Esophagus squamous epithelium (tissue), 5 donors: Measurements from ENCODE around the gene SPNS1. TPM values are rescaled to one million over a fixed set of nuclear protein-coding genes. Genes with fewer than 3 reads are reported as not detected.

ENCODE experiments used
- DNase-seq: peaks from one replicate; lab custom pipeline; 2025; lab: John Stamatoyannopoulos, UW
- H3K27ac ChIP-seq, 4 donors: fragments of 200-600 bp; sonication (generic); one replicate each; pipeline ENCODE4 v1.5.1; 2016 to 2019; ENCODE audit warnings: mild to moderate bottlenecking in 1 of 4
- H3K27me3 ChIP-seq, 4 donors: fragments of 200-600 bp; sonication (generic); 1 replicate in 3 of 4; 2 replicates in 1 of 4; pipeline versions ENCODE4 v1.5.1 to v1.6.0; 2017 to 2021; ENCODE audit warnings: antibody characterized with exemption in 1 of 4
- H3K36me3 ChIP-seq, 3 donors: fragments of 200-600 bp; sonication (generic); one replicate each; pipeline ENCODE4 v1.5.1; 2016 to 2019
- H3K4me1 ChIP-seq, 3 donors: fragments of 200-600 bp; sonication (generic); one replicate each; pipeline ENCODE4 v1.5.1; 2017 to 2019
- H3K4me3 ChIP-seq, 4 donors: fragments of 200-600 bp; sonication (generic); 1 replicate in 3 of 4; 2 replicates in 1 of 4; pipeline ENCODE4 v1.5.1; 2016 to 2019; ENCODE audit warnings: mild to moderate bottlenecking in 2 of 4, moderate library complexity in 1 of 4
- H3K9me3 ChIP-seq, 3 donors: fragments of 200-600 bp; sonication (generic); one replicate each; pipeline ENCODE4 v1.5.1; 2016 to 2019
- CTCF ChIP-seq, 6 experiments: fragments of 450-650 bp in 4 of 6; fragments of 200-600 bp in 2 of 6; sonication (generic) in 2 of 6; IDR thresholded peaks; one replicate each; pipeline ENCODE4 v1.5.1; 2016 to 2019; ENCODE audit warnings: antibody characterized with exemption in 6 of 6, mild to moderate bottlenecking in 4 of 6, moderate library complexity in 4 of 6
- POLR2A ChIP-seq, 4 donors: fragments of 450-650 bp; IDR thresholded peaks; one replicate each; pipeline ENCODE4 v1.6.1; 2017; ENCODE audit warnings: antibody characterized with exemption in 4 of 4, mild to moderate bottlenecking in 4 of 4, moderate library complexity in 3 of 4
- WGBS, 2 donors: methylation state at CpG; one replicate each; pipeline ENCODE4 v1.1.5; 2018; 5-methylcytosine and 5-hydroxymethylcytosine counted together
- intact Hi-C: fragments of 100-400 bp; cut with DNase I; formaldehyde crosslinking; loops from one replicate; pipeline ENCODE4 v1.15.0; 2022
- total RNA-seq, 4 donors: library from RNA; depleted of rRNA; stranded (reverse); fragments of >200 nt; gene quantifications; one replicate each; pipeline ENCODE4 v1.1.0, GENCODE V29; 2016
- donor health status: DM: yes; HTN: yes; CAD: no.

The SPNS1 gene
- total RNA-seq, 4 donors from 2014 or later, result 15.3 to 26.3 (median 18.5) TPM

- intact Hi-C loops, result no loop called here
- no peak for DNase-seq
- 78 to 97% methylated on average over 3 of the region's 3 CpGs for WGBS, 2 donors
- Histone ChIP-seq H3K36me3 (no peaks in the 10 kb centered on the region), H3K9me3 (no peaks in the 10 kb centered on the region), H3K27me3 (peaks cover 0 to 1% (median 0%) of the 10 kb centered on the region in 4 donors), H3K27ac (no peak overlapping the region), H3K4me3 (no peak overlapping the region), H3K4me1 (peaks cover 0 to 11% (median 6%) of the 10 kb centered on the region in 3 donors)
- TF ChIP-seq CTCF (IDR thresholded peaks at IDR 0.05) (no peak), POLR2A (IDR thresholded peaks at IDR 0.05) (no peak)
These were observed 40.0 kb downstream of the SPNS1 start for GRCh38 chr16:29014561-29015069.

GRCh38 chr16:29022196-29022595 lies 47.6 kb downstream of the SPNS1 start:
- peaks cover 0 to 8% (median 0%) of the 10 kb centered on the region in 3 donors for H3K4me1 ChIP-seq
- TF ChIP-seq CTCF (IDR thresholded peaks at IDR 0.05), result no peak
- no peak for TF ChIP-seq POLR2A (IDR thresholded peaks at IDR 0.05)
- H3K9me3 ChIP-seq, result no peaks in the 10 kb centered on the region
- intact Hi-C loops, result no loop called here
- peaks cover 0 to 28% (median 0%) of the 10 kb centered on the region in 4 donors for H3K27me3 ChIP-seq
- no peak overlapping the region for H3K4me3 ChIP-seq
- no peaks in the 10 kb centered on the region for H3K36me3 ChIP-seq
- 74 to 83% methylated on average over 5 of the region's 5 CpGs for WGBS, 2 donors
- H3K27ac ChIP-seq, result no peak overlapping the region
- no peak for DNase-seq

- intact Hi-C loops, result no loop called here
- no peak for TF ChIP-seq CTCF (IDR thresholded peaks at IDR 0.05)
- TF ChIP-seq POLR2A (IDR thresholded peaks at IDR 0.05), result no peak
These were observed 49.0 kb downstream of the SPNS1 start for GRCh38 chr16:29023279-29024277.

GRCh38 chr16:29024278-29024677 lies 49.7 kb downstream of the SPNS1 start:
- no peak for DNase-seq
- Histone ChIP-seq H3K36me3 (no peaks in the 10 kb centered on the region), H3K9me3 (no peaks in the 10 kb centered on the region), H3K4me3 (no peak overlapping the region), H3K4me1 (peaks cover 0 to 15% (median 0%) of the 10 kb centered on the region in 3 donors), H3K27ac (no peak overlapping the region), H3K27me3 (peaks cover 0 to 44% (median 0%) of the 10 kb centered on the region in 4 donors)
- intact Hi-C loops, result no loop called here
- TF ChIP-seq CTCF (IDR thresholded peaks at IDR 0.05) (no peak), POLR2A (IDR thresholded peaks at IDR 0.05) (no peak)
- 52 to 77% methylated on average over 4 to 5 of the region's 5 CpGs for WGBS, 2 donors

More at GRCh38 chr16:29023279-29024277, 49.0 kb downstream of the SPNS1 start:
- H3K4me1 ChIP-seq, result peaks cover 0 to 8% (median 0%) of the 10 kb centered on the region in 3 donors
- H3K36me3 ChIP-seq, result no peaks in the 10 kb centered on the region
- H3K9me3 ChIP-seq, result no peaks in the 10 kb centered on the region
- no peak overlapping the region for H3K27ac ChIP-seq
- DNase-seq, result no peak
- WGBS, 2 donors, result 50 to 54% methylated on average over 3 to 12 of the region's 15 CpGs
- peaks cover 0 to 39% (median 0%) of the 10 kb centered on the region in 4 donors for H3K27me3 ChIP-seq
- H3K4me3 ChIP-seq, result no peak overlapping the region

GRCh38 chr16:29025218-29025617 lies 50.6 kb downstream of the SPNS1 start:
- DNase-seq, result no peak
- Histone ChIP-seq H3K27ac (no peak overlapping the region), H3K4me3 (no peak overlapping the region), H3K4me1 (peaks cover 0 to 16% (median 0%) of the 10 kb centered on the region in 3 donors), H3K9me3 (no peaks in the 10 kb centered on the region), H3K36me3 (no peaks in the 10 kb centered on the region), H3K27me3 (peaks cover 0 to 46% (median 0%) of the 10 kb centered on the region in 4 donors)
- WGBS, 2 donors, result 40 to 58% methylated on average over 1 to 4 of the region's 5 CpGs
- no peak for TF ChIP-seq CTCF (IDR thresholded peaks at IDR 0.05)
- TF ChIP-seq POLR2A (IDR thresholded peaks at IDR 0.05), result no peak
- intact Hi-C loops, result no loop called here
